IMR-90 (cell line): ENCODE data around the gene ESRP2. TPM values are rescaled to one million over a fixed set of nuclear protein-coding genes. Genes with fewer than 3 reads are reported as not detected.
A peak's percentile ranks its signal among the peaks of the same experiment; 100 is the strongest.

Experiments used
- ATAC-seq: fragments of 200-7000 bp; cut with Tn5 transposase; 2 replicates; pipeline ENCODE4 v1.9.1; 2020; ENCODE audit warnings: low read depth, mild to moderate bottlenecking, moderate library complexity
- BruUV-seq: library from RNA; stranded (reverse); fragments of 400-500 nt; replicated peaks from 2 replicates; lab custom pipeline; 2021; lab: Mats Ljungman, UMichigan
- CTCF ChIA-PET: fragments of 300-600 bp; formaldehyde crosslinking; extraction: SDS; loops from one replicate; lab custom pipeline; 2021; ENCODE audit warnings: antibody characterized with exemption; lab: Yijun Ruan, JAX
- POLR2A ChIA-PET: fragments of 300-600 bp; sonication (Branson Sonifier 250); formaldehyde crosslinking; loops from one replicate; lab custom pipeline; 2022; ENCODE audit warnings: antibody characterized with exemption; ENCODE audit not compliant: unreplicated experiment; lab: Charles Lee
- DNase-seq: peaks from one replicate; pipeline ENCODE4 v3.0.0; 2013
- H2AFZ ChIP-seq: replicated peaks from 2 replicates; pipeline ENCODE3; 2013; ENCODE audit warnings: low read length, mild to moderate bottlenecking; ENCODE audit not compliant: poor library complexity
- H2AK5ac ChIP-seq: 2 replicates; pipeline ENCODE4 v1.6.1; 2013; ENCODE audit warnings: low read depth, low read length, inconsistent platforms
- H2AK9ac ChIP-seq: replicated peaks from 2 replicates; pipeline ENCODE3; 2013; ENCODE audit warnings: mild to moderate bottlenecking, low read depth, low read length, moderate library complexity; ENCODE audit not compliant: poor library complexity
- H2BK120ac ChIP-seq: 2 replicates; pipeline ENCODE4 v1.6.1; 2013; ENCODE audit warnings: low read depth, low read length, inconsistent platforms
- H2BK15ac ChIP-seq: 3 replicates; pipeline ENCODE4 v1.6.1; 2013; ENCODE audit warnings: low read depth, low read length, inconsistent platforms
- H2BK20ac ChIP-seq: 2 replicates; pipeline ENCODE4 v1.6.1; 2013; ENCODE audit warnings: low read depth, mild to moderate bottlenecking, inconsistent platforms, low read length, moderate library complexity
- H2BK5ac ChIP-seq: 2 replicates; pipeline ENCODE4 v1.6.1; 2013; ENCODE audit warnings: mild to moderate bottlenecking, low read depth, low read length, inconsistent platforms; ENCODE audit not compliant: poor library complexity, severe bottlenecking
- H3K14ac ChIP-seq: replicated peaks from 2 replicates; pipeline ENCODE4 v1.6.1; 2013; ENCODE audit warnings: low read depth, low read length, inconsistent platforms
- H3K18ac ChIP-seq: 2 replicates; pipeline ENCODE4 v1.6.1; 2013; ENCODE audit warnings: low read depth, low read length, control low read depth
- H3K23ac ChIP-seq: 2 replicates; pipeline ENCODE4 v1.6.1; 2013; ENCODE audit warnings: low read depth, low read length, inconsistent platforms
- H3K27ac ChIP-seq: 2 replicates; pipeline ENCODE4 v1.5.1; 2013; ENCODE audit warnings: mild to moderate bottlenecking, control low read depth, low read length; ENCODE audit not compliant: insufficient read depth
- H3K27me3 ChIP-seq: 2 replicates; pipeline ENCODE4 v1.6.1; 2013; ENCODE audit warnings: low read length; ENCODE audit not compliant: control insufficient read depth, insufficient read depth
- H3K36me3 ChIP-seq: 2 replicates; pipeline ENCODE4 v1.6.1; 2013; ENCODE audit warnings: low read length, mixed read lengths; ENCODE audit not compliant: control insufficient read depth, insufficient read depth
- H3K4ac ChIP-seq: 2 replicates; pipeline ENCODE4 v1.6.1; 2013; ENCODE audit warnings: low read depth, low read length, inconsistent platforms
- H3K4me1 ChIP-seq: 2 replicates; pipeline ENCODE4 v1.6.1; 2013; ENCODE audit warnings: low read length, mixed read lengths; ENCODE audit not compliant: control insufficient read depth, insufficient read depth
- H3K4me2 ChIP-seq: 2 replicates; pipeline ENCODE4 v1.6.1; 2013; ENCODE audit warnings: low read depth, mild to moderate bottlenecking, control low read depth, low read length, moderate library complexity
- H3K4me3 ChIP-seq: 2 replicates; pipeline ENCODE4 v1.5.1; 2013; ENCODE audit warnings: low read depth, mild to moderate bottlenecking, control low read depth, low read length, moderate library complexity; ENCODE audit not compliant: insufficient read depth
- H3K56ac ChIP-seq: 2 replicates; pipeline ENCODE4 v1.6.1; 2013; ENCODE audit warnings: low read length, inconsistent platforms; ENCODE audit not compliant: insufficient read depth; ENCODE audit errors: extremely low read depth
- H3K79me1 ChIP-seq, 2 experiments: 2 replicates each; pipeline ENCODE4 v1.6.1; 2013; ENCODE audit warnings: low read length in 2 of 2, inconsistent platforms in 1 of 2, low read depth in 1 of 2
- H3K9ac ChIP-seq: 2 replicates; pipeline ENCODE4 v1.6.1; 2013; ENCODE audit warnings: low read depth, low read length, control low read depth
- H3K9me1 ChIP-seq: 2 replicates; pipeline ENCODE4 v1.6.1; 2013; ENCODE audit warnings: low read length, inconsistent platforms; ENCODE audit not compliant: insufficient read depth
- H3K9me3 ChIP-seq: 2 replicates; pipeline ENCODE4 v1.6.1; 2013; ENCODE audit warnings: low read length; ENCODE audit not compliant: control insufficient read depth, insufficient read depth
- H4K20me1 ChIP-seq: 2 replicates; pipeline ENCODE4 v1.6.1; 2013; ENCODE audit warnings: low read length, inconsistent platforms; ENCODE audit not compliant: insufficient read depth
- H4K5ac ChIP-seq: 2 replicates; pipeline ENCODE4 v1.6.1; 2013; ENCODE audit warnings: mild to moderate bottlenecking, low read depth, low read length, control low read depth
- H4K8ac ChIP-seq, 2 experiments: 2 replicates each; pipeline ENCODE4 v1.6.1; 2013; ENCODE audit warnings: low read depth in 2 of 2, low read length in 2 of 2, control low read depth in 1 of 2, inconsistent platforms in 1 of 2
- H4K91ac ChIP-seq: 2 replicates; pipeline ENCODE4 v1.6.1; 2013; ENCODE audit warnings: low read depth, low read length, inconsistent platforms; ENCODE audit not compliant: insufficient read depth
- CEBPB ChIP-seq: IDR thresholded peaks from 2 replicates; pipeline ENCODE4 v1.6.1; 2012; ENCODE audit warnings: low read depth, low read length, improper control_type of control experiment
- NFE2L2 ChIP-seq: fragments of 150-350 bp; IDR thresholded peaks from 2 replicates; pipeline ENCODE4 v1.6.1; 2016; ENCODE audit warnings: low read depth, mild to moderate bottlenecking, low read length
- POLR2A ChIP-seq: IDR thresholded peaks from 2 replicates; pipeline ENCODE4 v1.6.1; 2012; ENCODE audit warnings: mild to moderate bottlenecking, low read depth, low read length
- WGBS, 2 experiments: methylation state at CpG; one replicate each; pipeline versions ENCODE4 v1.1.5 to v1.1.7; 2013; ENCODE audit warnings: missing lambda C conversion rate in 2 of 2; ENCODE audit not compliant: insufficient read length in 1 of 2; ENCODE audit errors: extremely low coverage in 2 of 2; 5-methylcytosine and 5-hydroxymethylcytosine counted together
- dilution Hi-C: fragments of 300-500 bp; cut with HindIII; formaldehyde crosslinking; loops from one replicate; pipeline ENCODE4 v1.14.3; 2018; ENCODE audit warnings: low sequenced_read_pairs; ENCODE audit not compliant: unreplicated experiment
- in situ Hi-C: fragments of 300-500 bp; cut with MboI; formaldehyde crosslinking; loops from 3 replicates; pipeline ENCODE4 v1.14.3; 2019; ENCODE audit warnings: low sequenced_read_pairs, inconsistent platforms, mixed read lengths
- intact Hi-C: fragments of 100-400 bp; cut with micrococcal nuclease; formaldehyde crosslinking; loops from 2 replicates; pipeline ENCODE4 v1.10.0; 2022
- polyA plus RNA-seq, 3 experiments: library from polyadenylated mRNA; depleted of rRNA; stranded (reverse); fragments of >200 nt; gene quantifications; 2 replicates each; pipeline ENCODE4 v1.2.3, GENCODE V29; 2012; ENCODE audit warnings: low replicate concordance in 1 of 3
- total RNA-seq: library from RNA; depleted of rRNA; stranded (reverse); fragments of >200 nt; gene quantifications from 2 replicates; pipeline ENCODE4 v1.2.3, GENCODE V29; 2012

The ESRP2 gene
- total and polyA plus RNA-seq, 2 of the 4 experiments (the other 2 are of a cell fraction) = 0.07 TPM; not detected in 1

GRCh38 chr16:68273459-68273858 is 37.5 kb upstream of the ESRP2 start:
- no peak for DNase-seq
- Histone ChIP-seq H3K9me3 (no peaks in the 10 kb centered on the region), H3K36me3 (peaks cover 32% of the 10 kb centered on the region), H3K14ac (no peak overlapping the region), H3K4me1 (peaks cover 2% of the 10 kb centered on the region; the same call in 1 of the 2 replicates), H4K91ac (no peak overlapping the region), H4K8ac (no peak overlapping the region), H3K4ac (no peak overlapping the region), H4K20me1 (peaks cover 67% of the 10 kb centered on the region), H2BK5ac (no peak overlapping the region), H3K9ac (no peak overlapping the region), H3K4me2 (no peak overlapping the region), H3K56ac (no peak overlapping the region), H2BK20ac (no peak overlapping the region), H3K79me1 (peaks cover 24 to 73% of the 10 kb centered on the region in 2 experiments; a peak in 3 of 4 replicates), H2BK15ac (no peak overlapping the region), H2BK120ac (no peak overlapping the region), H3K23ac (no peak overlapping the region), H2AK9ac (no peak overlapping the region), H4K5ac (no peak overlapping the region), H2AFZ (no peak overlapping the region), H3K27me3 (no peaks in the 10 kb centered on the region), H3K18ac (no peak overlapping the region), H3K27ac (no peak overlapping the region), H2AK5ac (no peak overlapping the region), H3K4me3 (no peak overlapping the region), H3K9me1 (peaks cover 17% of the 10 kb centered on the region; the same call in 1 of the 2 replicates)
- intact Hi-C loops (no loop called here), dilution Hi-C loops (no loop called here), in situ Hi-C loops (no loop called here)
- BruUV-seq = no TSS peak
- ChIA-PET CTCF (no interaction called here), POLR2A (no interaction called here)
- TF ChIP-seq POLR2A = no peak
- TF ChIP-seq CEBPB = peak; percentile 67
- TF ChIP-seq NFE2L2 = no peak
- WGBS, 2 experiments = no CpG with 5 or more reads among the region's 5 CpGs
- ATAC-seq = no peak
